SK-N-SH treated with all-trans-retinoic acid at 6 μM for 48 hours (cell line): ENCODE measurements around the gene NRXN3.

Experiments used
- ATAC-seq: fragments of 200-7000 bp; cut with Tn5 transposase; 3 replicates; pipeline ENCODE4 v1.9.1; 2020; ENCODE audit warnings: mild to moderate bottlenecking, moderate library complexity
- ARNTL ChIP-seq: fragments of 450-650 bp; formaldehyde crosslinking; IDR thresholded peaks from 2 replicates; pipeline ENCODE4 v1.5.0; 2020; ENCODE audit warnings: low read depth, mild to moderate bottlenecking, moderate library complexity, borderline replicate concordance
- BACH2 ChIP-seq: fragments of 250-450 bp; sonication (Bioruptor Pico); IDR thresholded peaks from 2 replicates; pipeline ENCODE4 v1.9.0; 2021; ENCODE audit warnings: mild to moderate bottlenecking, borderline replicate concordance
- CSDC2 ChIP-seq: fragments of 250-450 bp; sonication (Bioruptor Pico); IDR thresholded peaks from 2 replicates; pipeline ENCODE4 v1.5.0; 2020; ENCODE audit warnings: mild to moderate bottlenecking, moderate library complexity
- CSRNP3 ChIP-seq: fragments of 250-450 bp; sonication (Bioruptor Pico); IDR thresholded peaks from 2 replicates; pipeline ENCODE4 v1.5.1; 2021; ENCODE audit warnings: mild to moderate bottlenecking, moderate library complexity
- ESRRG ChIP-seq: fragments of 250-450 bp; sonication (Bioruptor Pico); IDR thresholded peaks from 2 replicates; pipeline ENCODE4 v1.6.1; 2021; ENCODE audit warnings: mild to moderate bottlenecking
- GLIS3 ChIP-seq: fragments of 250-450 bp; sonication (Bioruptor Pico); IDR thresholded peaks from 2 replicates; pipeline ENCODE4 v1.5.0; 2020; ENCODE audit warnings: mild to moderate bottlenecking, moderate library complexity
- ISL1 ChIP-seq: fragments of 250-450 bp; sonication (Bioruptor Pico); IDR thresholded peaks from 2 replicates; pipeline ENCODE4 v2.1.2; 2022; ENCODE audit warnings: mild to moderate bottlenecking, moderate library complexity
- OSR1 ChIP-seq: fragments of 250-450 bp; sonication (Bioruptor Pico); IDR thresholded peaks from 2 replicates; pipeline ENCODE4 v1.8.0; 2022; ENCODE audit warnings: moderate library complexity, mild to moderate bottlenecking, inconsistent platforms
- PATZ1 ChIP-seq: fragments of 250-450 bp; sonication (Bioruptor Pico); IDR thresholded peaks from 2 replicates; pipeline ENCODE4 v1.8.0; 2020; ENCODE audit warnings: mild to moderate bottlenecking, moderate library complexity, borderline replicate concordance
- POU6F1 ChIP-seq: fragments of 250-450 bp; sonication (Bioruptor Pico); IDR thresholded peaks from 2 replicates; pipeline ENCODE4 v1.8.0; 2021; ENCODE audit warnings: low read depth, mild to moderate bottlenecking, moderate library complexity, borderline replicate concordance
- PPARA ChIP-seq: fragments of 250-450 bp; sonication (Bioruptor Pico); IDR thresholded peaks from 2 replicates; pipeline ENCODE4 v1.5.0; 2020; ENCODE audit warnings: mild to moderate bottlenecking, borderline replicate concordance
- RARB ChIP-seq: fragments of 250-450 bp; sonication (Bioruptor Pico); IDR thresholded peaks from 2 replicates; pipeline ENCODE4 v1.8.0; 2021; ENCODE audit warnings: mild to moderate bottlenecking, moderate library complexity
- SNAI2 ChIP-seq: fragments of 250-450 bp; sonication (Bioruptor Pico); IDR thresholded peaks from 2 replicates; pipeline ENCODE4 v1.5.0; 2020; ENCODE audit warnings: mild to moderate bottlenecking, moderate library complexity
- TCF4 ChIP-seq: fragments of 250-450 bp; sonication (Bioruptor Pico); IDR thresholded peaks from 2 replicates; pipeline ENCODE4 v1.8.0; 2021; ENCODE audit warnings: mild to moderate bottlenecking, moderate library complexity, borderline replicate concordance
- TOX ChIP-seq: fragments of 250-450 bp; sonication (Bioruptor Pico); IDR thresholded peaks from 2 replicates; pipeline ENCODE4 v1.8.0; 2021; ENCODE audit warnings: mild to moderate bottlenecking, moderate library complexity, borderline replicate concordance
- TSHZ2 ChIP-seq: fragments of 250-450 bp; sonication (Bioruptor Pico); IDR thresholded peaks from 2 replicates; pipeline ENCODE4 v1.5.0; 2020; ENCODE audit warnings: mild to moderate bottlenecking, moderate library complexity
- ZC3H10 ChIP-seq: fragments of 250-450 bp; sonication (Bioruptor Pico); IDR thresholded peaks from 2 replicates; pipeline ENCODE4 v1.5.1; 2021; ENCODE audit warnings: mild to moderate bottlenecking, moderate library complexity
- ZFP3 ChIP-seq: fragments of 250-450 bp; sonication (Bioruptor Pico); IDR thresholded peaks from 2 replicates; pipeline ENCODE4 v1.5.0; 2020; ENCODE audit warnings: mild to moderate bottlenecking, moderate library complexity
- ZFP30 ChIP-seq: fragments of 450-650 bp; formaldehyde crosslinking; IDR thresholded peaks from 2 replicates; pipeline ENCODE4 v1.5.0; 2022; ENCODE audit warnings: mild to moderate bottlenecking, moderate library complexity
- ZNF565 ChIP-seq: fragments of 450-650 bp; formaldehyde crosslinking; conservative IDR thresholded peaks from 2 replicates; pipeline ENCODE4 v1.5.0; 2020; ENCODE audit warnings: low read depth, mild to moderate bottlenecking, moderate library complexity
- ZNF70 ChIP-seq: fragments of 450-650 bp; formaldehyde crosslinking; IDR thresholded peaks from 2 replicates; pipeline ENCODE4 v1.5.0; 2020; ENCODE audit warnings: mild to moderate bottlenecking, moderate library complexity

NRXN3 gene

GRCh38 chr14:79137045-79137430 lies 966.9 kb downstream of the NRXN3 start:
- ATAC-seq = no peak
- TF ChIP-seq GLIS3 (CRISPR knock-in tag) (no peak), CSRNP3 (CRISPR knock-in tag) (no peak), TOX (CRISPR knock-in tag) (no peak), ARNTL (CRISPR knock-in tag) (no peak), CSDC2 (CRISPR knock-in tag) (no peak), ZNF565 (CRISPR knock-in tag) (no peak), ZFP30 (no peak), ESRRG (no peak), SNAI2 (no peak), ZC3H10 (CRISPR knock-in tag) (no peak), RARB (CRISPR knock-in tag) (no peak), ISL1 (no peak), BACH2 (CRISPR knock-in tag) (no peak), POU6F1 (CRISPR knock-in tag) (no peak), TCF4 (CRISPR knock-in tag) (no peak), PPARA (no peak), OSR1 (no peak), ZFP3 (no peak), TSHZ2 (CRISPR knock-in tag) (no peak)

GRCh38 chr14:79137836-79138235 lies 967.7 kb downstream of the NRXN3 start:
- ATAC-seq = no peak
- no peak for TF ChIP-seq CSRNP3 (CRISPR knock-in tag)
- no peak for TF ChIP-seq ZC3H10 (CRISPR knock-in tag)
- TF ChIP-seq TSHZ2 (CRISPR knock-in tag) = no peak
- no peak for TF ChIP-seq PATZ1 (CRISPR knock-in tag)
- no peak for TF ChIP-seq SNAI2
- no peak for TF ChIP-seq GLIS3 (CRISPR knock-in tag)
- TF ChIP-seq ISL1 = no peak
- TF ChIP-seq ZNF70 (CRISPR knock-in tag) = no peak
- TF ChIP-seq CSDC2 (CRISPR knock-in tag) = no peak
- TF ChIP-seq ZFP3 = no peak
- TF ChIP-seq ZNF565 (CRISPR knock-in tag) = no peak
- TF ChIP-seq TOX (CRISPR knock-in tag) = no peak
- TF ChIP-seq, all 23 proteins: peak for 0
